ENCODE measurements around the gene INPP4A.

Gene INPP4A

DNA sequence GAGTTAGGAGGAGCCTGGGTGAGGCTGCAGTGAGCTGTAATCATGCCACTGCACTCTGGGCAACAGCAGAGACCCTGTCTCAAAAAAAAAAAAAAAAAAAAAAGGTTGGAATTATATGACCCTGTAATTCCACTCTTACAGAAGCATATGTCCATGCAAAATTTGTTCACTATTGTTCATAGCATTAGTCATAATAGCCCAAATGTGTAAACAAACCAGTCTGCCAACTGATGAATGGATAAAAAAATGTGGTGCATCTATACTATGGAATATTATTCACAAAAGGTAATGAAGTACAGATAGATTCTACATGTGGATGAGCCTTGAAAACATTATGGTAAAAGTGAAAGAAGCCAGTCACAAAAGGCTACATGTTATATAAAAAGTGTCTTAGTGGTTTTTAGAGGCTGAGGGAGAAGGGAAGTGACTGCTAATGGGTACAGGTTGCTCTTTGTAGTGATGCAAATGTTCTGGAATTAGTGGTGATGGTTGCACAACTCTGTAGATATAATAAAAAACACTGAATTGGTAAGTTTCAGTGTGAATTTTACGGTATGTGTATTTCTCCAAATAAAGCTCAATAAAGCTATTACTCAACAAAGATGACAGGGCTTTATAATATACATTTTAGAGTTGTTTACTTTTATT is 154.2 kb downstream of the INPP4A start:
- no peak for DNase-seq (ENCODE audit: extremely low read depth, low read depth)
- TF ChIP-seq, protein P1, sequence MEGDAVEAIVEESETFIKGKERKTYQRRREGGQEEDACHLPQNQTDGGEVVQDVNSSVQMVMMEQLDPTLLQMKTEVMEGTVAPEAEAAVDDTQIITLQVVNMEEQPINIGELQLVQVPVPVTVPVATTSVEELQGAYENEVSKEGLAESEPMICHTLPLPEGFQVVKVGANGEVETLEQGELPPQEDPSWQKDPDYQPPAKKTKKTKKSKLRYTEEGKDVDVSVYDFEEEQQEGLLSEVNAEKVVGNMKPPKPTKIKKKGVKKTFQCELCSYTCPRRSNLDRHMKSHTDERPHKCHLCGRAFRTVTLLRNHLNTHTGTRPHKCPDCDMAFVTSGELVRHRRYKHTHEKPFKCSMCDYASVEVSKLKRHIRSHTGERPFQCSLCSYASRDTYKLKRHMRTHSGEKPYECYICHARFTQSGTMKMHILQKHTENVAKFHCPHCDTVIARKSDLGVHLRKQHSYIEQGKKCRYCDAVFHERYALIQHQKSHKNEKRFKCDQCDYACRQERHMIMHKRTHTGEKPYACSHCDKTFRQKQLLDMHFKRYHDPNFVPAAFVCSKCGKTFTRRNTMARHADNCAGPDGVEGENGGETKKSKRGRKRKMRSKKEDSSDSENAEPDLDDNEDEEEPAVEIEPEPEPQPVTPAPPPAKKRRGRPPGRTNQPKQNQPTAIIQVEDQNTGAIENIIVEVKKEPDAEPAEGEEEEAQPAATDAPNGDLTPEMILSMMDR (IDR thresholded peaks at IDR 0.05; ENCODE audit: low read depth, low read length), result no peak

DNA sequence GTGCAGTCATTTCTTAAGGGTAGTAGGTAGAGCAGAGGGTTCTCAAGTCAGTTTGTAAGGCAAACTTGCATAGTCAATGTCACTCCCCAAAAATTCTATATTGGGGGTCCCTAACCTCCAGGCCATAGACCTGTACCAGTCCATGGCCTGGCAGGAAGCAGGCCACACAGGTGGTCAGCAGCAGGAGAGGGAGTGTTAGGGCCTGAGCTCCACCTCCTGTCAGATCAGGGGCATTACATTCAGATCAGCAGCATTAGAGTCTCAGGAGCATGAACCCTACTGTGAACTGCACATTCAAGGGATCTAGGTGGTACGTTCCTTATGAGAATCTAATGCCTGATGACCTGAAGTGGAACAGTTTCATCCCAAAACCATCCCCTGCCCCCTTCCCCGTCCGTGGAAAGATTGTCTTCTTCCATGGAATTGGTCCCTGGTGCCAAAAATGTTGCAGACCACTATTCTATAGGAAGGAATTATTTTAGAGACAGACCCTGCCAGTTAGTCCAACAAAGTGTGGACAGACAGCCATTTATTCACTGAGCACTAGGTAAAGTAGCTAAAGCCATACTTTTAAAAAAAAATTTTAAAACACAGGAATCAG is 157.0 kb downstream of the INPP4A start:
- TF ChIP-seq, protein P1 (IDR thresholded peaks at IDR 0.05; ENCODE audit: low read depth, low read length), result peak; percentile 44
- DNase-seq (ENCODE audit: extremely low read depth, low read depth), result no peak

DNA sequence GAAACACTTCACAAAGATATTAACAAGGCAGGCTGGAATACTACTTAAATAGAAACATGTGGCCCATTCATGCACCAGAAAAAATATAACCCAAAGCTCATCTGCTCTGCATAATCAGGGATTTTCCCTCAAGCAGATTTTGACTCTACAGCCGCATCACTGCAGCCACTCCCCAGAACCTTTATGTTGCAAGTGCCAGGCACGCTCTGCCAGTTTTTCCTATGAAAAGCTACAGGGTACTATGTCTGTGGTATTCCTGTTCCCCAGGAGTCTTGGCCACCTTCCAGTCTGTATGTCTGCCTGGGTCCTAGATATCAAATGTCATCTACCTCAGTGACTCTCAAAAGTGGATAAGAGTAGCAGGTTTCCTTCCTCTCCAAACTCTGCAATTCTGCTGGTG is 159.9 kb downstream of the INPP4A start:
- DNase-seq (ENCODE audit: extremely low read depth, low read depth), result peak; percentile 10
- TF ChIP-seq, protein P1 (IDR thresholded peaks at IDR 0.05; ENCODE audit: low read depth, low read length), result no peak

DNA sequence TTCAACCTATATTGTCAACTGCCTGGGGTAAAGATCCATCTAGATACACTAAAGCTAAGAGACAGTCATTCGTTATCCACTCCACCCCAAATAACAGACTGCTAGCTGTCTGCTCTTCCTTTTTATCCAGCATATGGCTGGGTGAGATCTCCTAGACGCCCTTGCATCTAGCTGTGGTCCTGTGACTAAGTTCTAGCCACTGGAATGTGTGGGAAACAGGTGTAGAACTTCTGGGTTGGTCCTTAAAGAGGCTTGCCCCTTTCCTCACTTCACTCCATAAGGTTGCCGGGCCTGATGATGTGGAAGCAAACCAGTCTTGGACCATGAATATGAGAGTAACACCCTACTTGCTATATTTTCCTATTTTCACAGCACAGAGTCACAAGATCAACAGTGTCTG is 160.4 kb downstream of the INPP4A start:
- TF ChIP-seq, protein P1 (IDR thresholded peaks at IDR 0.05; ENCODE audit: low read depth, low read length), result no peak

DNA sequence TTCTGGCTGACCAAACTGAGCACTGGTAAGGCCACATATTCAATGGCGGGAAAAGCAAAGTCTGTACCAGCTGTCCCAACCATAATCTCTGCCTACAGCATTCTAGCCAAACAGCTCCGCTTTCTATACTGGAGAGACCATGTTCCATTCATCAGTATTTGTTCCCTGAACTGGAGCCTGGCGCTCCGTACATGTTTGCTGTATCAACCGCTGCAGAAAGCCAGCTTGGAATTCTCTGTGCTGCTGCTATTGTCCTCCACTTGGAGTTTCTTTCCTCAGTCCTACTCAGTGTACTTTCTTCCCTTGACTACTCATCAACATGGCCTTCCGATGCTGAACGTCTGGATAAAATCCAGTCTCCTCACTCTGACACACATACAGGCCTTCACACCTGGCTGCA is 161.8 kb downstream of the INPP4A start:
- TF ChIP-seq, protein P1 (IDR thresholded peaks at IDR 0.05; ENCODE audit: low read depth, low read length), result no peak
- DNase-seq (ENCODE audit: extremely low read depth, low read depth), result no peak

More for the DNA sequence above, 160.4 kb downstream of the INPP4A start:
- DNase-seq (ENCODE audit: extremely low read depth, low read depth), result no peak

DNA sequence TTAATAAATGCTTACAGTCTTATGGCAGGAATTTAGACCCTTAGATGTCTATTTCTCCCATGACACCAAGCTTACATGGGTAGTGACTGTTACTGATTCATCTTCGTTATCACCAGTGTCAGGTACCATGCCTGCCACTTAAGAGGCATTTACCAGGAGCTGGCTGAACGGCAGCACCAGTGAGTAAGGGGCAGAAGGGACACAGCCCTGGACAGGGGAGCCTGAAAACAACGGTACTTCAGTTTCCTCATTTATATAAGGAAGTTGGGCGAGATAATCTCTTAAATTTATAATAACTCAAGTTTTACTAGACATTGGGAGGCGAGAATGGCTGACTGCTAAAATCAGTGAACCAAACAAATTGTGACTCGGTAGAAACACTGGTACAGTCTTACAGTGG is 162.4 kb downstream of the INPP4A start:
- no peak for DNase-seq (ENCODE audit: extremely low read depth, low read depth)
- TF ChIP-seq, protein P1 (IDR thresholded peaks at IDR 0.05; ENCODE audit: low read depth, low read length), result no peak

DNA sequence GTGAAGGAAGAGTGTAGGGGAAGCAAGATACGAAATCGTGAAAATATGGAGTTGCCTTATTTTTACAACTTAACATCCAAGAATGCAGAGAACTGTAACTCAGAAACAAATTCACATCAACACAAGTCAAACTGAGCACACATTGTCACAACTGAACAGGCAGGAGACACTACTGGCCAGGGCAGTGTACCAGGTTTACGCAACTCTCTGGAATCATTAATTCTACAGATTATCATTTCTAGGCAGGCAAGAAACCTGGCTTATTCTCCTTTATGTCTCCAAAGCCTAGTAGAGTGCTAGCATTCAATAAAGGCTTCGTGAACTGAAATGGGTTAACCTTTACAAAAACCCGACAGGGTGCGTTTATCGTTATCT is 163.1 kb downstream of the INPP4A start:
- TF ChIP-seq, protein P1 (IDR thresholded peaks at IDR 0.05; ENCODE audit: low read depth, low read length), result no peak
- no peak for DNase-seq (ENCODE audit: extremely low read depth, low read depth)

Measured in AG09319 (cell line).